Vagina (tissue), 2 donors: ENCODE data around the gene SPATA24. TPM values are rescaled to one million over a fixed set of nuclear protein-coding genes. Genes with fewer than 3 reads are reported as not detected.

Source experiments
- DNase-seq, 2 donors: peaks; one replicate each; pipeline ENCODE4 v3.0.0-alpha.2; 2017; ENCODE audit errors: extremely low spot score in 2 of 2
- H3K27ac ChIP-seq: fragments of 200-600 bp; sonication (generic); one replicate; pipeline ENCODE4 v1.5.1; 2019
- H3K27me3 ChIP-seq: fragments of 200-600 bp; sonication (generic); one replicate; pipeline ENCODE4 v1.5.1; 2019
- H3K36me3 ChIP-seq, 2 donors: fragments of 200-600 bp; sonication (generic); one replicate each; pipeline ENCODE4 v1.5.1; 2017 to 2019
- H3K4me1 ChIP-seq: fragments of 200-600 bp; sonication (generic); one replicate; pipeline ENCODE4 v1.5.1; 2019
- H3K4me3 ChIP-seq, 2 donors: fragments of 200-600 bp; sonication (generic); 1 replicate in 1 of 2; 2 replicates in 1 of 2; pipeline ENCODE4 v1.5.1; 2016 to 2019
- H3K9me3 ChIP-seq: fragments of 200-600 bp; sonication (generic); one replicate; pipeline ENCODE4 v1.5.1; 2019
- CTCF ChIP-seq, 3 experiments: fragments of 450-650 bp in 2 of 3; fragments of 200-600 bp in 1 of 3; sonication (generic) in 1 of 3; IDR thresholded peaks; one replicate each; pipeline ENCODE4 v1.5.1; 2017 to 2019; ENCODE audit warnings: antibody characterized with exemption in 3 of 3, mild to moderate bottlenecking in 2 of 3, moderate library complexity in 2 of 3
- POLR2A ChIP-seq, 2 donors: fragments of 450-650 bp; IDR thresholded peaks; one replicate each; pipeline ENCODE4 v1.6.1; 2017; ENCODE audit warnings: antibody characterized with exemption in 2 of 2, mild to moderate bottlenecking in 2 of 2, moderate library complexity in 2 of 2
- POLR2AphosphoS5 ChIP-seq, 2 donors: sonication (generic); formaldehyde crosslinking; IDR thresholded peaks; one replicate each; pipeline ENCODE4 v1.9.0; 2017; ENCODE audit warnings: antibody characterized with exemption in 2 of 2, mild to moderate bottlenecking in 2 of 2, low read depth in 1 of 2; ENCODE audit not compliant: insufficient read depth in 1 of 2
- intact Hi-C: fragments of 100-400 bp; cut with DNase I; formaldehyde crosslinking; loops from one replicate; pipeline ENCODE4 v1.15.1; 2023
- total RNA-seq: library from RNA; depleted of rRNA; stranded (reverse); fragments of >200 nt; gene quantifications from one replicate; pipeline ENCODE4 v1.2.3, GENCODE V29; 2016

Gene SPATA24
- total RNA-seq, 1 donor from 2014 or later: 12.3 TPM

GRCh38 chr5:139431706-139432105 lies 27.8 kb upstream of the SPATA24 start:
- Histone ChIP-seq H3K27me3 (no peaks in the 10 kb centered on the region), H3K4me1 (no peaks in the 10 kb centered on the region), H3K4me3 (no peak overlapping the region), H3K27ac (no peak overlapping the region), H3K36me3 (peaks cover 0 to 22% of the 10 kb centered on the region in 2 donors), H3K9me3 (no peaks in the 10 kb centered on the region)
- TF ChIP-seq POLR2A (IDR thresholded peaks at IDR 0.05) (no peak), POLR2AphosphoS5 (IDR thresholded peaks at IDR 0.05; ENCODE audit: insufficient read depth in 1 of 2, low read depth in 1 of 2) (no peak), CTCF (IDR thresholded peaks at IDR 0.05) (no peak)
- intact Hi-C loops: no loop called here
- no peak for DNase-seq

GRCh38 chr5:139430015-139430414 lies 26.1 kb upstream of the SPATA24 start:
- Histone ChIP-seq H3K4me3 (no peak overlapping the region), H3K9me3 (no peaks in the 10 kb centered on the region), H3K27ac (no peak overlapping the region), H3K27me3 (no peaks in the 10 kb centered on the region), H3K36me3 (peaks cover 0 to 33% of the 10 kb centered on the region in 2 donors), H3K4me1 (no peaks in the 10 kb centered on the region)
- DNase-seq: no peak
- TF ChIP-seq CTCF (IDR thresholded peaks at IDR 0.05) (no peak), POLR2A (IDR thresholded peaks at IDR 0.05) (no peak), POLR2AphosphoS5 (IDR thresholded peaks at IDR 0.05; ENCODE audit: insufficient read depth in 1 of 2, low read depth in 1 of 2) (no peak)
- intact Hi-C loops: no loop called here

GRCh38 chr5:139426203-139426885 lies 22.5 kb upstream of the SPATA24 start:
- Histone ChIP-seq H3K36me3 (peaks cover 0 to 30% of the 10 kb centered on the region in 2 donors), H3K9me3 (no peaks in the 10 kb centered on the region), H3K27me3 (no peaks in the 10 kb centered on the region), H3K27ac (no peak overlapping the region), H3K4me3 (no peak overlapping the region), H3K4me1 (no peaks in the 10 kb centered on the region)
- TF ChIP-seq POLR2AphosphoS5 (IDR thresholded peaks at IDR 0.05; ENCODE audit: insufficient read depth in 1 of 2, low read depth in 1 of 2) (no peak), POLR2A (IDR thresholded peaks at IDR 0.05) (no peak), CTCF (IDR thresholded peaks at IDR 0.05) (no peak)
- intact Hi-C loops: loop anchor here (5.0 kb wide), 1 partner anchor 91 kb away; no protein-coding TSS in a partner anchor
- no peak for DNase-seq

- no peak for TF ChIP-seq POLR2AphosphoS5 (IDR thresholded peaks at IDR 0.05; ENCODE audit: insufficient read depth in 1 of 2, low read depth in 1 of 2)
- TF ChIP-seq POLR2A (IDR thresholded peaks at IDR 0.05): no peak
- TF ChIP-seq CTCF (IDR thresholded peaks at IDR 0.05): no peak
- Histone ChIP-seq H3K36me3 (peaks cover 0 to 30% of the 10 kb centered on the region in 2 donors), H3K27ac (no peak overlapping the region), H3K27me3 (no peaks in the 10 kb centered on the region), H3K9me3 (no peaks in the 10 kb centered on the region), H3K4me3 (no peak overlapping the region), H3K4me1 (no peaks in the 10 kb centered on the region)
- intact Hi-C loops: loop anchor here (5.0 kb wide), 1 partner anchor 92 kb away; no protein-coding TSS in a partner anchor
- no peak for DNase-seq
Measured at GRCh38 chr5:139425497-139425896, 21.6 kb upstream of the SPATA24 start.

- no peak overlapping the region for H3K4me3 ChIP-seq
- DNase-seq: no peak
- no peaks in the 10 kb centered on the region for H3K27me3 ChIP-seq
- H3K27ac ChIP-seq: no peak overlapping the region
- H3K9me3 ChIP-seq: no peaks in the 10 kb centered on the region
- H3K36me3 ChIP-seq: peaks cover 0 to 20% of the 10 kb centered on the region in 2 donors
- TF ChIP-seq CTCF (IDR thresholded peaks at IDR 0.05): peak; percentile 77 to 86 (median 84)
- TF ChIP-seq POLR2AphosphoS5 (IDR thresholded peaks at IDR 0.05; ENCODE audit: insufficient read depth in 1 of 2, low read depth in 1 of 2): no peak
- TF ChIP-seq POLR2A (IDR thresholded peaks at IDR 0.05): no peak
- intact Hi-C loops: no loop called here
- peaks cover 5% of the 10 kb centered on the region for H3K4me1 ChIP-seq
Measured at GRCh38 chr5:139422307-139422893, 18.5 kb upstream of the SPATA24 start.
